Measurements from ENCODE around the gene RHO.
A peak's percentile ranks its signal among the peaks of the same experiment; 100 is the strongest.

RHO gene

GRCh38 chr3:129555616-129556357 lies 27.3 kb downstream of the RHO start:
- Histone ChIP-seq H3K9me3 (ENCODE audit: control insufficient read depth, insufficient read depth, low read depth, low read length) (no peaks in the 10 kb centered on the region), H3K4me1 (ENCODE audit: control insufficient read depth, insufficient read depth, low read length) (no peaks in the 10 kb centered on the region), H3K36me3 (ENCODE audit: control insufficient read depth in 2 of 2, insufficient read depth in 1 of 2, low read length in 2 of 2) (peaks cover 0 to 38% of the 10 kb centered on the region in 2 experiments; a peak in 1 of 3 replicates), H3K27ac (ENCODE audit: extremely low read depth, low read depth, low read length) (no peak overlapping the region), H3K4me3 (ENCODE audit: low read depth, low read length) (no peak overlapping the region)
- POLR2A ChIA-PET = no interaction called here
- TF ChIP-seq ZNF585B (tag by site-specific recombination; IDR thresholded peaks at IDR 0.05) (no peak), ZNF155 (tag by site-specific recombination; IDR thresholded peaks at IDR 0.05) (no peak), ZFP3 (tag by site-specific recombination; IDR thresholded peaks at IDR 0.05; ENCODE audit: low read depth) (no peak), ZNF175 (tag by site-specific recombination; IDR thresholded peaks at IDR 0.05) (no peak), ZNF404 (tag by site-specific recombination; IDR thresholded peaks at IDR 0.05) (no peak), EGR2 (tag by site-specific recombination; IDR thresholded peaks at IDR 0.05; ENCODE audit: low read depth) (peak; percentile 26; the same call in 1 of the 2 replicates), ZNF311 (tag by site-specific recombination; IDR thresholded peaks at IDR 0.05; ENCODE audit: borderline replicate concordance) (no peak), HOXC10 (CRISPR knock-in tag; IDR thresholded peaks at IDR 0.05) (no peak), ZNF830 (tag by site-specific recombination; IDR thresholded peaks at IDR 0.05; ENCODE audit: low read depth) (no peak), ZFHX2 (tag by site-specific recombination; conservative IDR thresholded peaks at IDR 0.05) (0 out of 2 replicates have a peak, but pooled peaks have one; percentile 16), ZNF350 (tag by site-specific recombination; IDR thresholded peaks at IDR 0.05) (no peak), ZNF707 (tag by site-specific recombination; IDR thresholded peaks at IDR 0.05) (no peak), ZSCAN16 (tag by site-specific recombination; IDR thresholded peaks at IDR 0.05) (no peak), ZFP69B (tag by site-specific recombination; IDR thresholded peaks at IDR 0.05) (no peak), ZNF626 (tag by site-specific recombination; IDR thresholded peaks at IDR 0.05) (no peak)
- TF ChIP-seq, protein P1, sequence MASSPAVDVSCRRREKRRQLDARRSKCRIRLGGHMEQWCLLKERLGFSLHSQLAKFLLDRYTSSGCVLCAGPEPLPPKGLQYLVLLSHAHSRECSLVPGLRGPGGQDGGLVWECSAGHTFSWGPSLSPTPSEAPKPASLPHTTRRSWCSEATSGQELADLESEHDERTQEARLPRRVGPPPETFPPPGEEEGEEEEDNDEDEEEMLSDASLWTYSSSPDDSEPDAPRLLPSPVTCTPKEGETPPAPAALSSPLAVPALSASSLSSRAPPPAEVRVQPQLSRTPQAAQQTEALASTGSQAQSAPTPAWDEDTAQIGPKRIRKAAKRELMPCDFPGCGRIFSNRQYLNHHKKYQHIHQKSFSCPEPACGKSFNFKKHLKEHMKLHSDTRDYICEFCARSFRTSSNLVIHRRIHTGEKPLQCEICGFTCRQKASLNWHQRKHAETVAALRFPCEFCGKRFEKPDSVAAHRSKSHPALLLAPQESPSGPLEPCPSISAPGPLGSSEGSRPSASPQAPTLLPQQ (tag by site-specific recombination; IDR thresholded peaks at IDR 0.05) = no peak
- TF ChIP-seq, protein P2, sequence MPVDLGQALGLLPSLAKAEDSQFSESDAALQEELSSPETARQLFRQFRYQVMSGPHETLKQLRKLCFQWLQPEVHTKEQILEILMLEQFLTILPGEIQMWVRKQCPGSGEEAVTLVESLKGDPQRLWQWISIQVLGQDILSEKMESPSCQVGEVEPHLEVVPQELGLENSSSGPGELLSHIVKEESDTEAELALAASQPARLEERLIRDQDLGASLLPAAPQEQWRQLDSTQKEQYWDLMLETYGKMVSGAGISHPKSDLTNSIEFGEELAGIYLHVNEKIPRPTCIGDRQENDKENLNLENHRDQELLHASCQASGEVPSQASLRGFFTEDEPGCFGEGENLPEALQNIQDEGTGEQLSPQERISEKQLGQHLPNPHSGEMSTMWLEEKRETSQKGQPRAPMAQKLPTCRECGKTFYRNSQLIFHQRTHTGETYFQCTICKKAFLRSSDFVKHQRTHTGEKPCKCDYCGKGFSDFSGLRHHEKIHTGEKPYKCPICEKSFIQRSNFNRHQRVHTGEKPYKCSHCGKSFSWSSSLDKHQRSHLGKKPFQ (tag by site-specific recombination; IDR thresholded peaks at IDR 0.05) = no peak
- CTCF ChIA-PET = interaction anchor here (0.6 kb wide), 1 partner anchor 21 kb away, joined by 4 read pairs; no protein-coding TSS in a partner anchor

DNA sequence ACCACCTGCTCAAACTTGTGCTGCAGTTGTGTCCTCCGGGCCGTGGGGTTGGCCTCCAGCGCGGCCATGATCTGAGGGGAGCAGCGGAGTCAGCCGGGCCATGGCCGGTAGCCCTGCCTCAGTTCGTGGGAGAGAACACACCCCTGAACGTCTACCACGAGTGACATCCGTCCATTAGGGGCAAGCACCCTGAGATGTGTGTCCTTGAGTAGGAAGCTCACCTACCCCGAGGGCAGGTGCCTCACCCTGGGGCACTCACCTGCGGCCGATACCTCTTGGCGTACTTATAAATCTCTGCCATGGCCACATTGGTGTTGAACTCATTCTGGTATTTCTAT lies 27.9 kb downstream of the RHO start:
- no peaks in the 10 kb centered on the region for H3K4me1 ChIP-seq (ENCODE audit: control insufficient read depth, insufficient read depth, low read length)

More for the DNA sequence above, 27.9 kb downstream of the RHO start:
- TF ChIP-seq, protein P3, sequence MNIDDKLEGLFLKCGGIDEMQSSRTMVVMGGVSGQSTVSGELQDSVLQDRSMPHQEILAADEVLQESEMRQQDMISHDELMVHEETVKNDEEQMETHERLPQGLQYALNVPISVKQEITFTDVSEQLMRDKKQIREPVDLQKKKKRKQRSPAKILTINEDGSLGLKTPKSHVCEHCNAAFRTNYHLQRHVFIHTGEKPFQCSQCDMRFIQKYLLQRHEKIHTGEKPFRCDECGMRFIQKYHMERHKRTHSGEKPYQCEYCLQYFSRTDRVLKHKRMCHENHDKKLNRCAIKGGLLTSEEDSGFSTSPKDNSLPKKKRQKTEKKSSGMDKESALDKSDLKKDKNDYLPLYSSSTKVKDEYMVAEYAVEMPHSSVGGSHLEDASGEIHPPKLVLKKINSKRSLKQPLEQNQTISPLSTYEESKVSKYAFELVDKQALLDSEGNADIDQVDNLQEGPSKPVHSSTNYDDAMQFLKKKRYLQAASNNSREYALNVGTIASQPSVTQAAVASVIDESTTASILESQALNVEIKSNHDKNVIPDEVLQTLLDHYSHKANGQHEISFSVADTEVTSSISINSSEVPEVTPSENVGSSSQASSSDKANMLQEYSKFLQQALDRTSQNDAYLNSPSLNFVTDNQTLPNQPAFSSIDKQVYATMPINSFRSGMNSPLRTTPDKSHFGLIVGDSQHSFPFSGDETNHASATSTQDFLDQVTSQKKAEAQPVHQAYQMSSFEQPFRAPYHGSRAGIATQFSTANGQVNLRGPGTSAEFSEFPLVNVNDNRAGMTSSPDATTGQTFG (tag by site-specific recombination; IDR thresholded peaks at IDR 0.05; ENCODE audit: borderline replicate concordance) = no peak
- TF ChIP-seq ZNF350 (tag by site-specific recombination; IDR thresholded peaks at IDR 0.05) (no peak), HOXC10 (CRISPR knock-in tag; IDR thresholded peaks at IDR 0.05) (no peak)
- no peak overlapping the region for H3K27ac ChIP-seq (ENCODE audit: extremely low read depth, low read depth, low read length)
- ChIA-PET CTCF (no interaction called here), POLR2A (no interaction called here)
- no peak overlapping the region for H3K4me3 ChIP-seq (ENCODE audit: low read depth, low read length)
- peaks cover 0 to 38% of the 10 kb centered on the region in 2 experiments; a peak in 1 of 3 replicates for H3K36me3 ChIP-seq (ENCODE audit: control insufficient read depth in 2 of 2, insufficient read depth in 1 of 2, low read length in 2 of 2)
- H3K9me3 ChIP-seq (ENCODE audit: control insufficient read depth, insufficient read depth, low read depth, low read length) = no peaks in the 10 kb centered on the region

Measured in HEK293 (cell line).